Kidney glomerular epithelial cell (primary cell): ENCODE results near the gene NUFIP1.
A peak's percentile ranks its signal among the peaks of the same experiment; 100 is the strongest.
"Not testable (repeated sequence)": the region's sequence is repeated elsewhere in the genome, so short reads cannot be mapped to it uniquely, and the experiment has no call there.

Experiments
- DNase-seq: peaks from one replicate; lab custom pipeline; 2025; lab: John Stamatoyannopoulos, UW

The NUFIP1 gene

GRCh38 chr13:44969551-44970484, 19.5 kb downstream of the NUFIP1 start:
- DNase-seq, result peak; percentile 46

- DNase-seq, result no peak
Measured at GRCh38 chr13:44968434-44968815, 20.8 kb downstream of the NUFIP1 start.

- no peak for DNase-seq
Measured at GRCh38 chr13:44967704-44968433, 21.4 kb downstream of the NUFIP1 start.

GRCh38 chr13:44961997-44962396, 27.3 kb downstream of the NUFIP1 start:
- no peak for DNase-seq

- DNase-seq, result no peak
Measured at GRCh38 chr13:44955406-44955805, 33.9 kb downstream of the NUFIP1 start.

GRCh38 chr13:44954224-44954623, 35.0 kb downstream of the NUFIP1 start:
- DNase-seq, result no peak

GRCh38 chr13:44952671-44953070, 36.6 kb downstream of the NUFIP1 start:
- no peak for DNase-seq

GRCh38 chr13:44951184-44951583, 38.1 kb downstream of the NUFIP1 start:
- DNase-seq, result no peak

- DNase-seq, result not testable (repeated sequence)
Measured at GRCh38 chr13:44943411-44943810, 45.9 kb downstream of the NUFIP1 start.

GRCh38 chr13:44938854-44939253, 50.4 kb downstream of the NUFIP1 start:
- DNase-seq, result no peak

GRCh38 chr13:44936246-44936645, 53.0 kb downstream of the NUFIP1 start:
- DNase-seq, result peak; percentile 26

GRCh38 chr13:44934724-44935123, 54.5 kb downstream of the NUFIP1 start:
- peak; percentile 65 for DNase-seq

- DNase-seq, result peak; percentile 19
Measured at GRCh38 chr13:44932850-44933251, 56.4 kb downstream of the NUFIP1 start.

GRCh38 chr13:44932171-44932849, 57.0 kb downstream of the NUFIP1 start:
- peak; percentile 7 for DNase-seq

GRCh38 chr13:44930963-44931623, 58.2 kb downstream of the NUFIP1 start:
- DNase-seq, result no peak

GRCh38 chr13:44930280-44930679, 59.0 kb downstream of the NUFIP1 start:
- DNase-seq, result no peak

GRCh38 chr13:44929692-44930091, 59.6 kb downstream of the NUFIP1 start:
- DNase-seq, result no peak

- DNase-seq, result no peak
Measured at GRCh38 chr13:44927968-44928367, 61.3 kb downstream of the NUFIP1 start.

- DNase-seq, result peak; percentile 80
Measured at GRCh38 chr13:44921931-44922758, 67.1 kb downstream of the NUFIP1 start.

- no peak for DNase-seq
Measured at GRCh38 chr13:44921246-44921877, 67.9 kb downstream of the NUFIP1 start.

- no peak for DNase-seq
Measured at GRCh38 chr13:44920013-44920412, 69.3 kb downstream of the NUFIP1 start.
